Upper lobe of left lung (tissue), 4 donors: ENCODE data around the gene RGS12.

ENCODE experiments used
- CTCF ChIP-seq, 6 experiments: fragments of 450-650 bp in 4 of 6; fragments of 200-600 bp in 2 of 6; sonication (generic) in 2 of 6; IDR thresholded peaks; one replicate each; pipeline ENCODE4 v1.5.1; 2016 to 2019; ENCODE audit warnings: antibody characterized with exemption in 6 of 6
- EP300 ChIP-seq, 4 donors: sonication (generic); formaldehyde crosslinking; IDR thresholded peaks; one replicate each; pipeline ENCODE4 v1.5.1; 2017; ENCODE audit warnings: antibody characterized with exemption in 4 of 4, control low read depth in 2 of 4
- POLR2A ChIP-seq, 4 donors: fragments of 450-650 bp; IDR thresholded peaks; one replicate each; pipeline ENCODE4 v1.5.1; 2016 to 2017; ENCODE audit warnings: antibody characterized with exemption in 4 of 4, mild to moderate bottlenecking in 2 of 4
- POLR2AphosphoS5 ChIP-seq, 2 donors: sonication (generic); formaldehyde crosslinking; IDR thresholded peaks; one replicate each; pipeline ENCODE4 v1.5.1; 2017; ENCODE audit warnings: antibody characterized with exemption in 2 of 2

- TF ChIP-seq POLR2A (IDR thresholded peaks at IDR 0.05) (no peak), CTCF (IDR thresholded peaks at IDR 0.05) (no peak), POLR2AphosphoS5 (IDR thresholded peaks at IDR 0.05) (no peak), EP300 (IDR thresholded peaks at IDR 0.05) (no peak)
Measured at GRCh38 chr4:3313139-3313538, 20.3 kb downstream of the RGS12 start.
